GM19035 (cell line): Measurements from ENCODE around the gene ADGB.
"Not testable (repeated sequence)": the region's sequence is repeated elsewhere in the genome, so short reads cannot be mapped to it uniquely, and the experiment has no call there.

Source experiments
- ATAC-seq: cut with Tn5 transposase; IDR thresholded peaks from one replicate; pipeline ENCODE4 v1.9.1; 2021; ENCODE audit not compliant: unreplicated experiment

ADGB gene

DNA sequence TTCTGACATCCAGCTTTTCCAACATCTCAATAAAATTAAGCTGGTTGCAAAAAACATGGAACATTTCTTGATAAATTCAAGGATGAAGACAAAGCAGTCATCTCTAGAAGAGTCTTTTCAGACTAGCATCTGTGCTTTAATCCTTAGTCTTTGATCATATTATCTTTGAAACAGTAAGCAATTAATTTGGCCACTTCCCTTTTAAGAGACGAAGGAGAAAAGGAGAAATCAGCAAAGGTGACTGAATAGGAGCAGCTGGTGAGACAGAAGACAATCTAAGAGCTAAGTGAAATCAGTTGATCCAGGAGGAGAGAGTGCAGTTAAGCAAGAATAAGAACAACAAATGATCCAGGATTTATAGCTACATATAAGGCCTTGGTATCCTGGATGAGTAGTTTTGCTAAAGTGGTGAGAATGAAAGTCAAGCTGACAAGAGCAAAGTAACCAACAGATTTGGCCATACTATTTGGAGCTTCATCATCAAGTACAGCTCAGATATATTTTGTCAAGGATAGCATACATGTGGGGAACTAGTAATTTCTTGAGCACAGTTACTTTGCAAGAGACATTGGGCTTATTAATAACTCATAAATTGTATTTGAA lies 215.5 kb downstream of the ADGB start:
- no peak for ATAC-seq

DNA sequence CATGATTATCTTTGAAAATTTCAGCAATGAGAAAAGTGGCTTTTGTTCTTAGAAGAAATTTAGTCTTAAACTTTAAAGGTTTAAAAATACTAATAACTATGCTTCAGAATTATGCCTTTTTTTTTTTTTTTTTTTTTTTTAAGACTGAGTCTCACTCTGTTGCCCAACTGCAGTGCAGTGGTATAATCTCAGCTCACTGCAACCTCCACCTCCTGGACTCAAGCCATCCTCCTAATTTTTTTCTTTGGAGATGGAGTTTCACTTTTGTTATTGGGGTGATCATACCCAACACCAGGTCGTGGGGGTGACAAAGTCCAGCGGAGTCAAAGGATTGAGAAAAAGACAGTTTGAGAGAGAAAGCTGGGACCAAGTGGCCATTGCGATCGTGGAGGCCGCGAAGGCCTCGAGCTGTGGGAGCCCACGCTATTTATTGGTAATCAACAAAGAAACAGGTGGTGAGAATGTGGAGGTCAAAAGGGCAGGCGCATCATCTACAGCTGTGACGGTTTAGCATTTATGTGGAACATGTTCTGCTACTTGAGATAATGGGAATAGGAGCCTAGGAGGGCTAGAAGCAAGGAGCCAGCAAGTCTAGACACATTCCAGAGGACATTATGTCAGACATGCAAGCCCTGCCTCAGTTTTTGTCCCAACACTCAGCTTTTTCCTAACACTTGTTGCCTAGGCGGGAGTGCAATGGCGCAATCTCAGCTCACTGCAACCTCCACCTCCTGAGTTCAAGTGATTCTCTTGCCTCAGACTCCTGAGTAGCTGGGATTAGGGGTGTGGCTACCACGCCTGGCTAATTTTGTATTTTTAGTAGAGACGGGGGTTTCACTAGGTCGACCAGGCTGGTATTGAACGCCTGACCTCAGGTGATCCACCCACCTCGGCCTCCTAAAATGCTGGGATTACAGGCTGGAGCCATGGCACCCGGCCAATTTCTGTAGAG lies 217.0 kb downstream of the ADGB start:
- ATAC-seq = not testable (repeated sequence)

DNA sequence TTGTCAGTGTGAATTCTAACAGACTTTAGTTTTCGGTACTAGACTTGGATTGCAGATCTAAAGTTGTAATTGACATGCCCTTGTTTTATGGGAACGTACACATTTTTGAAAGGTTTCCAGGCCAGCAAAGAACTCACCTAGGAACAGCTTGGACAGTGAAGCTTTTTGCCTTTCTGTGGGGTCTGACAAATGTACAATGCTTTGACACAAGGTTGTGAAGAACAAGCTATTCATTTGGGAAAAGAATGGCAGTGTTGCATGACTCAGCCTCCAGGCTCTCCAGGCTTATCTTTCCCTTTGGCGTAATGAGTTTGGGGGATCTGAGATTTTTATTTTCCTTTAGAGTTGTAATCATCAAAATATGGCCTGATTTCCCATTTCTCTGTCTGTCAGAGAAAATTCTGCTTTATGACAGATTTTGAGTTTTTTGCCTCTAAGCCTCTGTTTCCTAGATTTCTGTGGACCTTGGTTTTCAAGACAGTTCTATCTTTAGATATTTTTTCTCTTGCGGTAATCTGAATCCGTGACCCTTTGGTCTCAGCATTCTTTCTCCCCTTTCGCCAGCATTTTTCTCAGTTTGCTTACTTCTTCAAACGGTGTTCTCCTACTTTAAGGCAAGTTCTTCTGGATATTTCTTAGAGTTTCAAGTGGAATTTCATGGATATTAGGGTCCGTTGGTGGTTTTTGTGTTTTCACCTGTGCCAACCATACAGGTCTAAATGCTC lies 221.0 kb downstream of the ADGB start:
- no peak for ATAC-seq

DNA sequence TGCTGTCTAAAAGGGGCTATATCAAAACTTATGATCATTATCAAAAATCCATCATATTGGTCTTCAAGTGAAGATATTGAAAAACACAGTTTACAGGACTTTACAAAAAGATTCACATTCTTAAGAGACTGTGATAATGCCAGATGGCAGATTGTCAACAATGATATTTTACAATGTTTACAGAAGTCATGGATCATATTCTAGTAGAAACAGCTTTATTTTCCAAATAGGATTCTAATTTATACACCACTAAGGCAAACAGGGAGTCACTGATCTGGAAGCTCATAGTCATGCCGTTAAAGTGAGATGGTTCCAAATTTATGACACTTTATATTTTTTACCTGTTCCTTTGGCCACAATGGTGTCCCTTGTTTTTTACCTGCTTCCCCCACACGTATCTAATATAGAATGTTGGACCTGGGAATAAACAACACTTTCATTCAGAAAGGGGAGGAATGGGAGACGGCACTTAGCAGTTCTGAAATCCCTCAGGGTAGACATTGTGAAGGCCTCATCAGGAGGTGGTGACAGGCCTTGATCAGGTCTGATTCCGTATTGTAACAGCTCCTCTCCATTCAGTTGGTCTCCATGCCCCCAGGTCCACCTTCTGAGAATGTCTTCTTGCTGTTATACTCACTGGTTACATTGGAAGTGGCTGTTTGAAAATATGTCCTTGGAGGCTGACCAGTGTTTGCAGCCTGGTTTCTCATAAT lies 228.6 kb downstream of the ADGB start:
- ATAC-seq = no peak

DNA sequence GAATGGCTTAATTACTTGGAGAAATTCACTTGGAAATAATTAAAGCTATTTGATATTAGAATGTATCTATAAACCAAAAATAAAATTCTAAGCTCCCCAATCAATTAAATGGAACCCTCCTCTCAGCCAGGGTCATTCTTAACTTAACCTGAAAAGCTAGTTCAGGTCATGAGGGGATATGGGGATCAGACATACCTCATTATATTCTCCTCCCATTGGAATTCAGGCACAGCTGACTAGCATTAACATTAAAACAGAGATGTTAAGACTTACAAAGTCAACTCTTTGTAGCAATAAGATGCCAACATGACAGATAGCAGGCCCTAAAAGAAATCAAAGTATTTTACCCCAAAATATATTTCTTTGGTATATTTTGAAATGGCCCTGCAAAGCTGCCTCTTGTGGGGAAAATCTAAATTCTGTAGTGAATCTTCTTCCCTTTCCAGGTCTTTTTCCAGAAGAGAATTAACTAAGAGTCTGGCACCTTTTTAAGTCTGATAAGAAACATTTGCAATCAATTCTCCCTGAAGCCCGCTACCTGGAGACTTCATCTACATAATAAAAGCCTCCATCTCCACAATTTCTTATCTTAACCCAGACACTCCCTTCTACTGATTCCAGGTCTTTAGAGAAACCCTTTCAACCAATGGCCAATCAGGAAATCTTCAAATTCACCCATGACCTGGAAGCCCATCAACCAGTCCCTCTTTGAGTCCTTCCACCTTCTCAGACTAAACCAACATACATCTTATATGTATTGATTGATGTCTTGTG lies 231.2 kb downstream of the ADGB start:
- ATAC-seq = no peak

DNA sequence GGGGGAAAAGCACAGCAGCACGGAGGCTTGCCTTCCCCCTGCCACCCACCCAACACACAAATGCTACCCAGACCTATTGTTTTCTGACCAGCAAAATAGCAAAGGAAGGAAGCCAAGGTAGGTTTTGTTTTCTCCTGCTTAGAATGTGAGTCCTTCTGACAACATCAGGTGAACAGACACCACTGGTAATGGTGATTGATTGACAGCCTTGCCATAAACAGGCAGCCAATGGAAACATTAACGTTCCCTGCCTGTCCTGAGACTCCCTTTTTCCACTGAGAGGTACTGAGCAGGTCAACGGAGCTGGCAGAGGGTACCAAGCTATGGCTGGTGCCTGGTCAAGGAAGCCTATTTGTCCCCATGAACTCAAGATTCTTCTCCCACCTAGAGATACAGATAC lies 234.4 kb downstream of the ADGB start:
- no peak for ATAC-seq

DNA sequence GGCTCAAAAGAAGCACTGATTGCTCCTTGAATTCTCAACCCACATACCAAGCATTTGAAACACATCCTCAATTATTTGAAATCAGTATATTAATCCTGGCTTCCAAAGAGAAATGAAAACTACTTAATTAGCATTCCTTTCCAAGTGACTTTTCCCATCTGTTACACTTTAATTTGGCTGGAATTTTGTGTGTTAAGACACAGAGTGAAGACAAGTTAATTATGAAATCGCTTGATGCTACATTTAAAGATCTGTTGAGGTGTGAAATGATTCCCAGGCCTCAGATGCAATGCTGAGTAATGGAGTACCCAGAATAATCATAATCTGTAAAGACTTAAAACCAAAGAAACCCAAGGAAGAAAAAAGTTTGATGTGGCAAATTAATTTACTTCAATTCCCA lies 241.4 kb downstream of the ADGB start:
- ATAC-seq = no peak

DNA sequence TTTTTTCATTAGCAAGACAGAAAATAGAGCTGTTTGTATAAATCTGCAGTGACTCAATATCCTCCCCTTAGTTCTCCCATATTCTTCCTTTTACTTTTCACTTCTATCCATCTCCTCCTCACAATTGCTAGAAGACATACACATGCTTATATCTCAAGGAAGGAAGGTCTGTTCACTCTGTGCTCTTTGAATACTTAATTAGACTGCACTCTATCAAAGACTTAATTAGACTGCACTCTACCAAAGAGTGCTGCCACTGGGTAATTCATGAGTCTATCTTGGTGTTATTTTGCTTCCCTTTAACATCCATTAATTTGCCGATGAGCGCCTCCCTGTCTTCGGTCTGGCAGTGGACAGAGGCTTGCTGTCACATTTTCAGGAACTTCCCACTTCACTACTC lies 241.9 kb downstream of the ADGB start:
- ATAC-seq = no peak

DNA sequence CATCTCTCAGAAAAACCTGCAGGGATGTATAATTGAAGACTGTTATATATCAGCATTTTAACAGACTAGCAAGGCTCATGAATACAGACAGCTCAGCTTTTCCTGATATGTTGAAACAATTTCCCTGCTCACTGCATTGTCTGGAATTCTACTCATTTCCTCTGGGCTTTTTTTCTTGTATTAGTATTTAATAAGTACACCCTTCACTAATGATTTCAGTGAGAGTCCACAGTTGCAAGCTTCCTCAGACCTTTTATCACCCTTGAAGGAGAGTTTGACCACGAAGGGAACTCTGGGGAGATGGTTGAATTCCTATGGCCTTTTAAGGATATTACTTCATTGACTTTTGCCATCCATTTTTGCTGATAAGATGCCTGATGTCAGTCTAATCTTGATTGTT lies 248.7 kb downstream of the ADGB start:
- no peak for ATAC-seq

DNA sequence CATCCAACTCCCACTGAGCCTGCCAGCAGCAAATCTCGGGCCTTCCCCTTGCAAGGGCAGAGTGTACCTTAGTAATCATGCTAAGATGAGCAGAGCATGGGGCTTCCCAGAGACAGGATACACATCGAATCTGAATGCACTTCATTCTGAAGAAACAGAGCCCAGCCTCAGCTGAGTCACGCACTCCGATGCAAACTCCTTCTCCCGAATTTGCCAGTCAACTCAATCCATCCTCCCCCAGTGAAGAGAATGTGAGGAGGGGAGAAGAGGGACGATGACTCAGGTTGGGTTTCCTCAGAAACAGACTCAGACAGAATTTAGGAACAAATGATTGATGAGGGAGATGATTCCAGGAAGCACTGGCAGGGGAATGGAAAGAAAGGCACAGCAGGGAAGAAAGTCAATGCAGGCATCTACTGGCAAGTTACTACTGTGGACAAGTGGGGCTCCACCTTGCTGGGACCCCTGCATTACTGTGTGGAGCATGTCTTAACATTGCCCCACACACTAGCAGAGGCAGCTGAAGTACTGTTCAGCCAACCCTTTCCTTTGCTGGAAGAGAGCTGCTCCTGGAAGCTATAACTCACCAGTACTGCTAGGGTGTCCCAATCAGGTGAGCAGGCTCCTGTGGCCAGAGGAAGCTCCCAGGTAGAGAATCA lies 251.6 kb downstream of the ADGB start:
- no peak for ATAC-seq

DNA sequence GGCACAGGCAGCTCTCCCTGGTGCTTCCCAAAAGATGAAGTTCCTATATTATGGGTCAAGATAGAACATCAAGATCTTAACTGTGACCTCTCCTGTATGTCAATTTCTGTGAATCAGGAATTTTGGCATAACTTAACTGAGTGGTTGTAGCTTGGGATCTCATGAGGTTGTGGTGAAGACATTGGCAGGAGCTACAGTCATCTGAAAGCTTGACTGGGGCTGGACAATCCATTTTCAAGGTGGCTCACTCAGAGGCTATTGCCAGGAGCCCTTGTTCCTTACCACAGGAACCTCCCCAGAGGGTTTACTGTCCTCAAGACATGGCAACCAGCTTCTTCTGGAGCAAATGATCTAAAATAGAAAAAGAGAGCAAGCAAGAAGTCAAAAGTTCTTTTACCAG lies 252.2 kb downstream of the ADGB start:
- no peak for ATAC-seq

DNA sequence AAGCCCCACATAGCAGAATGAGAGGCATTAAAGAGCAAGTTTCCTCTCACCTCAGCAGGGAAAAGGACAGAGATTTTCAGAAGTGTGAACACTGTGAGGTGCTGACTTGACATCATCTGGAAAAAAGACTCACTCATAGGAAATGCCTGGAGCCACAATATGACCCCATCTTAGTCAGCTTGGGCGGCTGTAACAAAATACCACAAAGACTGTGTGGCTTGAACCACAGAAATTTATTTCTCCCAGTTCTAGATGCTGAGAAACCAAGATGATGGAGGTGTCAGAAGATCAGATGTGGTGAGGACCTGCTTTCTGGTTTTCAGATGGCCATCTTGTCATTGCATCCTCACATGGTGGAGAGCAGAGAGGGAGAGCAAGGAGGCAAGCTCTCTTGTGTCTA lies 253.1 kb downstream of the ADGB start:
- no peak for ATAC-seq

DNA sequence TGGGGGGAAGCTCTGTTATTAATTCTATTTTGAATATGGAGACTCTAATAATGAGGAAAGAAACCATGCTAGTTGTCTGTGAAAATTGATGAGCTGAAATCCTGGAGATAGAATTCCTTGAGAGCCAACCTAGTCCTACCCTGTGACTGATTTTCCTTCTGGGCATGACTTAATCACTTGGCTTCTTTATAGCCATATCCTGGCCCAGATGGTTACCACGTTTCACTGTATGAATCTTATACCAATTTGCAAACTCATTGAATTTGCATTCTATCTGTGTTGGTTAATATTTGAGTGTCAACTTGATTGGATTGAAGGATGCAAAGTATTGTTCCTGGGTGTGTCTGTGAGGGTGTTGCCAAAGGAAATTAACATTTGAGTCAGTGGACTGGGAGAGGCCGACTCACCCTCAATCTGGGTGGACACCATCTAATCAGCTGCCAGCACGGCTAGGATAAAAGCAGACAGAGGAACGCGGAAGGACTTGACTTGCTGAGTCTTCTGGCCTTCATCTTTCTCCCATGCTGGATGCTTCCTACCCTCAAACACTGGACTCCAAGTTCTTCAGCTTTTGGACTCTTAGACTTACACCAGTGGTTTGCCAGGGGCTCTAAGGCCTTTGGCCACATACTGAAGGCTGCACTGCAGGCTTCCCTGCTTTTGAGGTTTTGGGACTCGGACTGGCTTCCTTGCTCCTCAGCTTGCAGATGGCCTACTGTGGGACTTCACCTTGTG lies 255.9 kb downstream of the ADGB start:
- not testable (repeated sequence) for ATAC-seq

DNA sequence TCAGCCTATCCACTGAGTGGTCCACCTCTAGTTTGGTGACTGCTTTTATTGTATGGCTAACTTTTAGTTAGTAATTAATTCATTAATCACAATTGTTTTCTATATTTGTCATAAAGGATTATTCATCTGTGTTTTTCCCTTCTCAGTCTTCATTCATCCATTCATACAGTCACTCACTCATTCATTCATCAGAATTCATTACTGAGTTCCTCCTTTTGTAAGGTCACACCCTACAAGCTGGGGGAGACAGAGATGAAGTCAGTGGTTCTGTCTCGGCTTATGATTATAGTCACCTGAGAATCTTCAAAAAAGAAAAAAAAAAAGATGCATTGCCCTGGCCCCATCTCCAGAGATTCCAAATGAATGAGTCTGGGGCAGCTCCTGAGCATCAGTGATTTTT lies 257.1 kb downstream of the ADGB start:
- no peak for ATAC-seq

DNA sequence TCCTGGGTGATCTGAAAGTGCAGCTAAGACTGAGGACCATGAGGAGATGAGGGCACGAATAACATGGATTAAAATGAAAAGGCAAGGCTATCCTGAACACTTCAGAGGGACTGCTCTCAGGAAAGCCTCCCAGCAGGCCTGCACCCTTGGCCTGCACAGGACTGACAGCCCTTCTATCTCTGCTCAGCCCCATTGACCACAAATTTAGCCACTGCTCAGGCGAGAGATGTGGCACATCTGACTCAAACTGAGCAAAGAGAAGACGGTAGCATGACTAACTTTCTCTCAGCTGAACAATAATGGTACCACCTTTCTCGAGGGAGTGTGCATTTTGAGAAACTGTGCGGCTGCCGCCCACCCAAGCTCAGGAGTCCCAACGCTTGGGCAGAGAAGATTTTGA lies 257.5 kb downstream of the ADGB start:
- peak; percentile 41 for ATAC-seq

DNA sequence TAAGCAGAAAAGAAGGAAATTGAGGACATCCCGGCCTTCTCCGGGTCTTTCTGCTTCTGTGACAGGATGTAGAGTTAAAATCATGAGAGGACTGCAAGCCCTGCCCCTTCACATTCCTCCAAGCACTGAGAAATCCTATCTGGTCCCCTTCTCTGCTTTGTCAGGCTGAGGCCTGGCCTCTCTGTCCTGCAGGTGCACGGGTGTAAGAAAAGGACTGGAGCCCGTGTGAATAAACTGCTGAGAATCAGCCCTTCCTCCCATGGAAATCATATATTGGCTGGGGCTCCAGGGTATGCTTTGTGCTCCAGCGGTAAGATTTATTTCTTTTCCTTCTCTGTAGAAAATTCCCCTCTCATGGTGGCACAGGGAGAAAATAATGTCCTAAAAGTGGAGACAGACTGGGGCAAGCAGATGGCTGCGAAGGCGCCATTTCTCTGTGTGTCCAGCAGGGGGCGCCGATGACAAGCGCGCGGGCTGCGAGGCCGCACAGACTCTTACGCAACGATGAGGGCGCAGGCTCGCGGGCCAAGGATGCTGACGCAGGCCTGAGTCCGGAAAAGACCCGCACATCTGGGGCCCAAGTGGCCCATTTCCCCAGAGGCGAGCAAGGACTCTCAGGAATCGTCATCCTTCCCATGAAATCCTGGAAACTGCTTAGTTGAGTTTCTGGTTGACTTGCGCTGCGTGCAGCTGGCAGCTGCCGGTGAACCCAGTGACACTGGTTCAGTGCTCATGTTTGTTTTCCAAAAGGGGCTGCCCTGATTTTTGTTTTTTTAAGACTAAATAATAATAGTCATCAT lies 258.6 kb downstream of the ADGB start:
- peak; percentile 98 for ATAC-seq

DNA sequence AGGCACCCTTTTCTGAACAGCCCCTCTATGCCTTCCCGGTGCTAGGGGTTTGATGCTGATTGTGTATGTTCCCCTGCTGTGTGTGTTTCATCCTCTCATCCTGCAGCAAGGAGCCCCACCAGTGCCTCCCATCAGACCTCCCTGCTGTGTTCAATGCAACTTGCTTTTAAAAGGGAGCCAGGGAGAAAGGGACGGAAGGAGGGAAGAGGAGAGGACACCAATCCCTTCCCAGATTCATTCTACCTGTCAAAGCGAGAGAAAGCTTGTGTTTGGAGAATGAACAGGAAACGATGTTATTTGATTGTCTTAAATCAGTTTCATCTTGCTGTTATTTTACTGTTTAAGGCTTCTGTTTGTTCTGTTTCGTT lies 259.2 kb downstream of the ADGB start:
- ATAC-seq = peak; percentile 32

DNA sequence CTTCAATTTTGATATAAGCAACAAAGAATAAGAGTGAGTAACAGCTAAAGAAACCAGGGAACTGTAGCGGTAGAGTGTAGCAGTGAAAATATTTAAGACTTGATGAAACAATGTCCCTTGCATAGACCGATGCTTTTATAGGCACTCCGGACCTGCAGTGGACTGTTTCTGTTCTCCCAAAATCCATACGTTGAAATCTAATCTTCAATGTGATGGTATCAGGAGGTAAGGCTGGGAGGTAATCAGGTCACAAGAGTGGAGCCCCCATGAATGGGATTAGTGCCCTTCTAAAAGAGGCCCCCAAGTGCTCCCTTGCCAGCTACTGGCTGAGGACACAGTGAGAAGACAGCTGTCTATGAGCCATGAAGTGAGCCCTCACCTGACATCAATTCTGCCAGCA lies 260.4 kb downstream of the ADGB start:
- ATAC-seq = no peak
